HepG2 (cell line): Measurements from ENCODE around the gene PTPN20. TPM values are rescaled to one million over a fixed set of nuclear protein-coding genes. Genes with fewer than 3 reads are reported as not detected.

Experiments
- ATAC-seq: fragments of 200-7000 bp; cut with Tn5 transposase; 3 replicates; pipeline ENCODE4 v1.9.1; 2020; ENCODE audit warnings: mild to moderate bottlenecking, moderate library complexity
- BruUV-seq: library from RNA; stranded (reverse); fragments of 400-500 nt; replicated peaks from 2 replicates; lab custom pipeline; 2021; lab: Mats Ljungman, UMichigan
- CTCF ChIA-PET: fragments of 300-600 bp; formaldehyde crosslinking; extraction: SDS; loops from one replicate; lab custom pipeline; 2021; ENCODE audit warnings: low total read pairs, inconsistent platforms, low intra/inter-chr PET ratio; lab: Yijun Ruan, JAX
- POLR2A ChIA-PET: fragments of 350-600 bp; sonication (Branson Sonifier 250); formaldehyde crosslinking; loops from one replicate; lab custom pipeline; 2020; ENCODE audit warnings: antibody characterized with exemption, inconsistent platforms; lab: Yijun Ruan, JAX
- DNase-seq: peaks from one replicate; pipeline ENCODE4 v3.0.0-alpha.2; 2015; ENCODE audit warnings: low spot score
- FAIRE-seq: peaks from 3 replicates; lab custom pipeline; 2011; peaks lifted over from hg19 to GRCh38; lab: Jason Lieb, UNC
- H2AFZ ChIP-seq: one replicate; pipeline ENCODE4 v1.6.1; 2011; ENCODE audit warnings: low read length, inconsistent platforms
- H3K27ac ChIP-seq: fragments of 300-600 bp; 3 replicates; pipeline ENCODE4 v1.8.0; 2011; ENCODE audit warnings: mixed run types, mild to moderate bottlenecking, mixed read lengths, low read length, inconsistent platforms; ENCODE audit not compliant: insufficient read depth; ENCODE audit errors: extremely low read length
- H3K27me3 ChIP-seq, 2 experiments: fragments of 200-600 bp in 1 of 2; 2 replicates in 1 of 2; 3 replicates in 1 of 2; pipeline versions ENCODE4 v1.6.0 to v1.8.0; 2011; ENCODE audit warnings: low read length in 2 of 2, mild to moderate bottlenecking in 2 of 2, moderate library complexity in 2 of 2, inconsistent platforms in 1 of 2; ENCODE audit not compliant: insufficient read depth in 2 of 2, control insufficient read depth in 1 of 2
- H3K36me3 ChIP-seq, 2 experiments: fragments of 200-600 bp in 1 of 2; replicated peaks in 1 of 2; 2 replicates in 1 of 2; 3 replicates in 1 of 2; pipeline versions ENCODE4 v1.5.1 to v1.8.0; 2011; ENCODE audit warnings: low read length in 2 of 2, inconsistent platforms in 1 of 2; ENCODE audit not compliant: insufficient read depth in 2 of 2, control insufficient read depth in 1 of 2
- H3K4me1 ChIP-seq: 2 replicates; pipeline ENCODE4 v1.5.1; 2012; ENCODE audit warnings: low read length, inconsistent platforms; ENCODE audit not compliant: insufficient read depth
- H3K4me2 ChIP-seq: 2 replicates; pipeline ENCODE4 v1.6.0; 2011; ENCODE audit warnings: low read depth, low read length, inconsistent platforms
- H3K4me3 ChIP-seq, 3 experiments: fragments of 200-600 bp in 1 of 3; sonication (generic), shearing (Covaris generic) in 1 of 3; replicated peaks in 1 of 3; 2 replicates each; pipeline ENCODE4 v1.5.1; 2011 to 2016; ENCODE audit warnings: low read length in 3 of 3, inconsistent platforms in 2 of 3, low read depth in 2 of 3, mild to moderate bottlenecking in 2 of 3, control low read depth in 1 of 3, mixed read lengths in 1 of 3; ENCODE audit not compliant: insufficient read depth in 1 of 3
- H3K79me2 ChIP-seq: one replicate; pipeline ENCODE4 v1.6.1; 2011; ENCODE audit warnings: low read length, inconsistent platforms; ENCODE audit not compliant: insufficient read depth
- H3K9ac ChIP-seq: 2 replicates; pipeline ENCODE4 v1.6.0; 2011; ENCODE audit warnings: mild to moderate bottlenecking, low read depth, low read length, inconsistent platforms; ENCODE audit not compliant: insufficient read depth
- H3K9me3 ChIP-seq: 2 replicates; pipeline ENCODE4 v1.5.1; 2012; ENCODE audit warnings: mild to moderate bottlenecking, low read length
- H4K20me1 ChIP-seq: 2 replicates; pipeline ENCODE4 v1.6.0; 2011; ENCODE audit warnings: inconsistent platforms, mild to moderate bottlenecking, low read length, moderate library complexity; ENCODE audit not compliant: insufficient read depth
- CENPX ChIP-seq: sonication (generic); formaldehyde crosslinking; IDR thresholded peaks from 2 replicates; pipeline ENCODE4 v1.9.0; 2021; ENCODE audit warnings: mild to moderate bottlenecking, missing genetic modification reagents, moderate library complexity
- DNMT1 ChIP-seq: sonication (generic); formaldehyde crosslinking; IDR thresholded peaks from 2 replicates; pipeline ENCODE4 v1.5.1; 2020; ENCODE audit warnings: mild to moderate bottlenecking, missing genetic modification reagents
- NBN ChIP-seq: fragments of 450-650 bp; conservative IDR thresholded peaks from 2 replicates; pipeline ENCODE4 v1.6.1; 2017
- NR2F2 ChIP-seq: IDR thresholded peaks from 2 replicates; pipeline ENCODE4 v1.6.1; 2012; ENCODE audit warnings: low read depth, inconsistent platforms, borderline replicate concordance
- RFXAP ChIP-seq: sonication (generic); formaldehyde crosslinking; IDR thresholded peaks from 2 replicates; pipeline ENCODE4 v1.4.0; 2020; ENCODE audit warnings: missing genetic modification reagents, borderline replicate concordance
- THRA ChIP-seq: sonication (generic); formaldehyde crosslinking; IDR thresholded peaks from 2 replicates; pipeline ENCODE4 v1.4.0; 2020; ENCODE audit warnings: missing genetic modification reagents, borderline replicate concordance
- YEATS2 ChIP-seq: sonication (generic); formaldehyde crosslinking; IDR thresholded peaks from 2 replicates; pipeline ENCODE4 v1.4.0; 2020; ENCODE audit warnings: missing genetic modification reagents, borderline replicate concordance
- ZFP36 ChIP-seq: fragments of 150-350 bp; IDR thresholded peaks from 2 replicates; pipeline ENCODE4 v1.6.1; 2018; ENCODE audit warnings: borderline replicate concordance, low read length, low read depth; ENCODE audit not compliant: partially characterized antibody
- ZNF136 ChIP-seq: sonication (generic); formaldehyde crosslinking; IDR thresholded peaks from 2 replicates; pipeline ENCODE4 v1.8.1; 2022; ENCODE audit warnings: low read depth, mild to moderate bottlenecking, moderate library complexity, missing genetic modification reagents
- ZNF720 ChIP-seq: sonication (generic); formaldehyde crosslinking; IDR thresholded peaks from 2 replicates; pipeline ENCODE4 v1.4.0; 2020; ENCODE audit warnings: missing genetic modification reagents
- WGBS: methylation state at CpG from one replicate; pipeline ENCODE4 v1.1.6; 2017; ENCODE audit warnings: low lambda C conversion rate; 5-methylcytosine and 5-hydroxymethylcytosine counted together
- in situ Hi-C: cut with HindIII; loops from 2 replicates; pipeline ENCODE4 v1.10.0; 2017; ENCODE audit warnings: low pct_unique_long_range_greater_than_20kb; ENCODE audit not compliant: extremely low pct_ligation_motif_present
- intact Hi-C: fragments of 100-400 bp; cut with micrococcal nuclease; formaldehyde crosslinking; loops from one replicate; pipeline ENCODE4 v1.10.0; 2022; ENCODE audit not compliant: unreplicated experiment
- polyA plus RNA-seq, 8 experiments: library from polyadenylated mRNA; depleted of rRNA in 3 of 8; stranded (reverse) in 7 of 8; unstranded in 1 of 8; fragments of >200 nt; fragmentation: Illumina TruSeq in 4 of 8; extraction: Trizol in 4 of 8; gene quantifications; 2 replicates each; pipeline versions ENCODE4 v1.2.1 to v1.2.3, GENCODE V29; 2011 to 2016; ENCODE audit warnings: low read depth in 4 of 8, missing spikeins in 1 of 8, mixed read lengths in 1 of 8; ENCODE audit not compliant: insufficient read depth in 1 of 8
- total RNA-seq, 5 experiments: library from RNA; depleted of rRNA; stranded (reverse); fragments of >200 nt; fragmentation: Illumina TruSeq; extraction: Trizol; gene quantifications; 2 replicates each; pipeline ENCODE4 v1.2.3, GENCODE V29; 2016; ENCODE audit warnings: low read depth in 1 of 5
- TF ChIP-seq, protein P1 (sequence below): sonication (generic); formaldehyde crosslinking; IDR thresholded peaks from 2 replicates; pipeline ENCODE4 v1.5.1; 2020; ENCODE audit warnings: missing genetic modification reagents, mild to moderate bottlenecking, borderline replicate concordance
- TF ChIP-seq, protein P2 (sequence below): IDR thresholded peaks from 2 replicates; pipeline ENCODE4 v1.6.1; 2018; ENCODE audit warnings: missing genetic modification reagents, mild to moderate bottlenecking, missing compliant biosample characterization
- TF ChIP-seq, protein P3 (sequence below): sonication (generic); formaldehyde crosslinking; IDR thresholded peaks from 2 replicates; pipeline ENCODE4 v1.5.0; 2020; ENCODE audit warnings: mild to moderate bottlenecking, missing genetic modification reagents, borderline replicate concordance
- TF ChIP-seq, protein P4 (sequence below): sonication (generic); formaldehyde crosslinking; IDR thresholded peaks from 2 replicates; pipeline ENCODE4 v1.5.0; 2020; ENCODE audit warnings: missing genetic modification reagents

PTPN20 gene
- total and polyA plus RNA-seq, 2 of the 13 experiments (the other 11 are each of a cell fraction or from before 2014, with no cell fraction given) = not detected

GRCh38 chr10:47016564-47016963 lies 105.3 kb downstream of the PTPN20 start:
- H3K36me3 ChIP-seq = no peaks in the 10 kb centered on the region
- H3K4me2 ChIP-seq = no peak overlapping the region
- no peak overlapping the region for H2AFZ ChIP-seq
- no peak for DNase-seq
- intact Hi-C loops = no loop called here
- H3K4me1 ChIP-seq = no peaks in the 10 kb centered on the region
- ChIA-PET CTCF (no interaction called here), POLR2A (no interaction called here)
- WGBS = 39% methylated on average over 7 of the region's 8 CpGs
- peaks cover 0 to 7% of the 10 kb centered on the region in 2 experiments; a peak in 2 of 5 replicates for H3K27me3 ChIP-seq
- no peaks in the 10 kb centered on the region for H4K20me1 ChIP-seq
- no peak for FAIRE-seq
- in situ Hi-C loops = no loop called here
- no peak for ATAC-seq
- H3K4me3 ChIP-seq = no peak overlapping the region
- no peak overlapping the region for H3K27ac ChIP-seq
- H3K79me2 ChIP-seq = no peaks in the 10 kb centered on the region
- H3K9me3 ChIP-seq = no peaks in the 10 kb centered on the region
- H3K9ac ChIP-seq = no peak overlapping the region
- BruUV-seq = no TSS peak
- TF ChIP-seq CENPX (no peak), ZNF136 (no peak), YEATS2 (CRISPR knock-in tag) (no peak), NR2F2 (no peak), RFXAP (CRISPR knock-in tag) (no peak), DNMT1 (CRISPR knock-in tag) (no peak), ZFP36 (no peak), NBN (no peak), ZNF720 (CRISPR knock-in tag) (no peak), THRA (CRISPR knock-in tag) (no peak)
- TF ChIP-seq, protein P1, sequence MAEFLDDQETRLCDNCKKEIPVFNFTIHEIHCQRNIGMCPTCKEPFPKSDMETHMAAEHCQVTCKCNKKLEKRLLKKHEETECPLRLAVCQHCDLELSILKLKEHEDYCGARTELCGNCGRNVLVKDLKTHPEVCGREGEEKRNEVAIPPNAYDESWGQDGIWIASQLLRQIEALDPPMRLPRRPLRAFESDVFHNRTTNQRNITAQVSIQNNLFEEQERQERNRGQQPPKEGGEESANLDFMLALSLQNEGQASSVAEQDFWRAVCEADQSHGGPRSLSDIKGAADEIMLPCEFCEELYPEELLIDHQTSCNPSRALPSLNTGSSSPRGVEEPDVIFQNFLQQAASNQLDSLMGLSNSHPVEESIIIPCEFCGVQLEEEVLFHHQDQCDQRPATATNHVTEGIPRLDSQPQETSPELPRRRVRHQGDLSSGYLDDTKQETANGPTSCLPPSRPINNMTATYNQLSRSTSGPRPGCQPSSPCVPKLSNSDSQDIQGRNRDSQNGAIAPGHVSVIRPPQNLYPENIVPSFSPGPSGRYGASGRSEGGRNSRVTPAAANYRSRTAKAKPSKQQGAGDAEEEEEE = no peak
- TF ChIP-seq, protein P2, sequence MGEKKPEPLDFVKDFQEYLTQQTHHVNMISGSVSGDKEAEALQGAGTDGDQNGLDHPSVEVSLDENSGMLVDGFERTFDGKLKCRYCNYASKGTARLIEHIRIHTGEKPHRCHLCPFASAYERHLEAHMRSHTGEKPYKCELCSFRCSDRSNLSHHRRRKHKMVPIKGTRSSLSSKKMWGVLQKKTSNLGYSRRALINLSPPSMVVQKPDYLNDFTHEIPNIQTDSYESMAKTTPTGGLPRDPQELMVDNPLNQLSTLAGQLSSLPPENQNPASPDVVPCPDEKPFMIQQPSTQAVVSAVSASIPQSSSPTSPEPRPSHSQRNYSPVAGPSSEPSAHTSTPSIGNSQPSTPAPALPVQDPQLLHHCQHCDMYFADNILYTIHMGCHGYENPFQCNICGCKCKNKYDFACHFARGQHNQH (CRISPR knock-in tag) = no peak
- TF ChIP-seq, protein P3, sequence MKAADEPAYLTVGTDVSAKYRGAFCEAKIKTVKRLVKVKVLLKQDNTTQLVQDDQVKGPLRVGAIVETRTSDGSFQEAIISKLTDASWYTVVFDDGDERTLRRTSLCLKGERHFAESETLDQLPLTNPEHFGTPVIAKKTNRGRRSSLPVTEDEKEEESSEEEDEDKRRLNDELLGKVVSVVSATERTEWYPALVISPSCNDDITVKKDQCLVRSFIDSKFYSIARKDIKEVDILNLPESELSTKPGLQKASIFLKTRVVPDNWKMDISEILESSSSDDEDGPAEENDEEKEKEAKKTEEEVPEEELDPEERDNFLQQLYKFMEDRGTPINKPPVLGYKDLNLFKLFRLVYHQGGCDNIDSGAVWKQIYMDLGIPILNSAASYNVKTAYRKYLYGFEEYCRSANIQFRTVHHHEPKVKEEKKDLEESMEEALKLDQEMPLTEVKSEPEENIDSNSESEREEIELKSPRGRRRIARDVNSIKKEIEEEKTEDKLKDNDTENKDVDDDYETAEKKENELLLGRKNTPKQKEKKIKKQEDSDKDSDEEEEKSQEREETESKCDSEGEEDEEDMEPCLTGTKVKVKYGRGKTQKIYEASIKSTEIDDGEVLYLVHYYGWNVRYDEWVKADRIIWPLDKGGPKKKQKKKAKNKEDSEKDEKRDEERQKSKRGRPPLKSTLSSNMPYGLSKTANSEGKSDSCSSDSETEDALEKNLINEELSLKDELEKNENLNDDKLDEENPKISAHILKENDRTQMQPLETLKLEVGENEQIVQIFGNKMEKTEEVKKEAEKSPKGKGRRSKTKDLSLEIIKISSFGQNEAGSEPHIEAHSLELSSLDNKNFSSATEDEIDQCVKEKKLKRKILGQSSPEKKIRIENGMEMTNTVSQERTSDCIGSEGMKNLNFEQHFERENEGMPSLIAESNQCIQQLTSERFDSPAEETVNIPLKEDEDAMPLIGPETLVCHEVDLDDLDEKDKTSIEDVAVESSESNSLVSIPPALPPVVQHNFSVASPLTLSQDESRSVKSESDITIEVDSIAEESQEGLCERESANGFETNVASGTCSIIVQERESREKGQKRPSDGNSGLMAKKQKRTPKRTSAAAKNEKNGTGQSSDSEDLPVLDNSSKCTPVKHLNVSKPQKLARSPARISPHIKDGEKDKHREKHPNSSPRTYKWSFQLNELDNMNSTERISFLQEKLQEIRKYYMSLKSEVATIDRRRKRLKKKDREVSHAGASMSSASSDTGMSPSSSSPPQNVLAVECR (CRISPR knock-in tag) = no peak
- TF ChIP-seq, protein P4, sequence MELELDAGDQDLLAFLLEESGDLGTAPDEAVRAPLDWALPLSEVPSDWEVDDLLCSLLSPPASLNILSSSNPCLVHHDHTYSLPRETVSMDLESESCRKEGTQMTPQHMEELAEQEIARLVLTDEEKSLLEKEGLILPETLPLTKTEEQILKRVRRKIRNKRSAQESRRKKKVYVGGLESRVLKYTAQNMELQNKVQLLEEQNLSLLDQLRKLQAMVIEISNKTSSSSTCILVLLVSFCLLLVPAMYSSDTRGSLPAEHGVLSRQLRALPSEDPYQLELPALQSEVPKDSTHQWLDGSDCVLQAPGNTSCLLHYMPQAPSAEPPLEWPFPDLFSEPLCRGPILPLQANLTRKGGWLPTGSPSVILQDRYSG = no peak
